HG02938 (cell line): ENCODE measurements around the gene ARMC9.

Experiments
- ATAC-seq: cut with Tn5 transposase; IDR thresholded peaks from one replicate; pipeline ENCODE4 v1.9.1; 2021; ENCODE audit warnings: mild to moderate bottlenecking, moderate library complexity; ENCODE audit not compliant: unreplicated experiment

ARMC9 gene

GRCh38 chr2:231378026-231378722, 179.7 kb downstream of the ARMC9 start:
- ATAC-seq: no peak

- ATAC-seq: no peak
Measured at GRCh38 chr2:231379266-231380215, 181.1 kb downstream of the ARMC9 start.

GRCh38 chr2:231380307-231380706, 181.9 kb downstream of the ARMC9 start:
- no peak for ATAC-seq

GRCh38 chr2:231380991-231381847, 182.8 kb downstream of the ARMC9 start:
- no peak for ATAC-seq

GRCh38 chr2:231382116-231382515, 183.7 kb downstream of the ARMC9 start:
- ATAC-seq: no peak

- no peak for ATAC-seq
Measured at GRCh38 chr2:231383416-231384108, 185.1 kb downstream of the ARMC9 start.

- no peak for ATAC-seq
Measured at GRCh38 chr2:231384109-231384435, 185.6 kb downstream of the ARMC9 start.

GRCh38 chr2:231384970-231385369, 186.5 kb downstream of the ARMC9 start:
- no peak for ATAC-seq

- no peak for ATAC-seq
Measured at GRCh38 chr2:231385429-231385828, 187.0 kb downstream of the ARMC9 start.

GRCh38 chr2:231386446-231386845, 188.0 kb downstream of the ARMC9 start:
- no peak for ATAC-seq

GRCh38 chr2:231387904-231388724, 189.7 kb downstream of the ARMC9 start:
- ATAC-seq: no peak

GRCh38 chr2:231388725-231389346, 190.4 kb downstream of the ARMC9 start:
- no peak for ATAC-seq

- ATAC-seq: no peak
Measured at GRCh38 chr2:231390667-231391066, 192.2 kb downstream of the ARMC9 start.

GRCh38 chr2:231391981-231392380, 193.6 kb downstream of the ARMC9 start:
- no peak for ATAC-seq

GRCh38 chr2:231392431-231393148, 194.2 kb downstream of the ARMC9 start:
- no peak for ATAC-seq

GRCh38 chr2:231393149-231394131, 195.0 kb downstream of the ARMC9 start:
- ATAC-seq: no peak
